H9 (cell line): ENCODE results near the gene SCARF1. TPM values are rescaled to one million over a fixed set of nuclear protein-coding genes. Genes with fewer than 3 reads are reported as not detected.

ENCODE experiments used
- DNase-seq: peaks from one replicate; pipeline ENCODE4 v3.0.0-alpha.2; 2017
- H2AFZ ChIP-seq: one replicate; pipeline ENCODE4 v1.6.1; 2013; ENCODE audit warnings: mild to moderate bottlenecking, low read length, control low read depth, moderate library complexity
- H2AK5ac ChIP-seq: 2 replicates; pipeline ENCODE4 v1.6.1; 2013; ENCODE audit warnings: low read length, control low read depth, mixed read lengths; ENCODE audit not compliant: insufficient read length
- H2BK120ac ChIP-seq: one replicate; pipeline ENCODE4 v1.6.1; 2013; ENCODE audit warnings: low read depth, mild to moderate bottlenecking, low read length, control low read depth, inconsistent platforms; ENCODE audit not compliant: poor library complexity, severe bottlenecking
- H2BK12ac ChIP-seq: 2 replicates; pipeline ENCODE4 v1.6.1; 2013; ENCODE audit warnings: low read length, control low read depth, mixed read lengths, low read depth; ENCODE audit not compliant: insufficient read length
- H2BK15ac ChIP-seq: 2 replicates; pipeline ENCODE4 v1.6.1; 2013; ENCODE audit warnings: low read depth, low read length, control low read depth
- H2BK20ac ChIP-seq: one replicate; pipeline ENCODE4 v1.6.1; 2013; ENCODE audit warnings: low read depth, mild to moderate bottlenecking, low read length, control low read depth, inconsistent platforms; ENCODE audit not compliant: poor library complexity, severe bottlenecking
- H2BK5ac ChIP-seq: 2 replicates; pipeline ENCODE4 v1.6.1; 2013; ENCODE audit warnings: low read length, control low read depth, mixed read lengths; ENCODE audit not compliant: insufficient read length
- H3K14ac ChIP-seq: 2 replicates; pipeline ENCODE4 v1.6.1; 2013; ENCODE audit warnings: low read length, control low read depth; ENCODE audit not compliant: insufficient read depth
- H3K18ac ChIP-seq: 2 replicates; pipeline ENCODE4 v1.6.1; 2013; ENCODE audit warnings: low read depth, mild to moderate bottlenecking, mixed read lengths, low read length, control low read depth; ENCODE audit not compliant: insufficient read length
- H3K23ac ChIP-seq: 2 replicates; pipeline ENCODE4 v1.6.1; 2013; ENCODE audit warnings: low read length, control low read depth, mixed read lengths, low read depth; ENCODE audit not compliant: insufficient read length
- H3K23me2 ChIP-seq: 2 replicates; pipeline ENCODE4 v1.6.1; 2013; ENCODE audit warnings: low read depth, mild to moderate bottlenecking, mixed read lengths, low read length, control low read depth; ENCODE audit not compliant: insufficient read length, poor library complexity, severe bottlenecking
- H3K27ac ChIP-seq: 2 replicates; pipeline ENCODE4 v1.5.1; 2013; ENCODE audit warnings: low read length, control low read depth, mixed read lengths, low read depth; ENCODE audit not compliant: insufficient read length
- H3K27me3 ChIP-seq: 2 replicates; pipeline ENCODE4 v1.6.1; 2013; ENCODE audit warnings: low read length, control low read depth, inconsistent platforms; ENCODE audit not compliant: insufficient read depth
- H3K4ac ChIP-seq: 2 replicates; pipeline ENCODE4 v1.6.1; 2013; ENCODE audit warnings: low read depth, mild to moderate bottlenecking, control low read depth, inconsistent platforms, low read length, moderate library complexity
- H3K4me1 ChIP-seq: 2 replicates; pipeline ENCODE4 v1.6.1; 2013; ENCODE audit warnings: low read length, control low read depth, inconsistent platforms; ENCODE audit not compliant: insufficient read depth
- H3K4me2 ChIP-seq: 2 replicates; pipeline ENCODE4 v1.6.1; 2013; ENCODE audit warnings: low read length, control low read depth, mixed read lengths; ENCODE audit not compliant: insufficient read length, insufficient read depth
- H3K56ac ChIP-seq: 2 replicates; pipeline ENCODE4 v1.6.1; 2013; ENCODE audit warnings: low read depth, mild to moderate bottlenecking, mixed read lengths, low read length, control low read depth; ENCODE audit not compliant: insufficient read length
- H3K79me1 ChIP-seq: 2 replicates; pipeline ENCODE4 v1.6.1; 2013; ENCODE audit warnings: low read depth, mild to moderate bottlenecking, moderate library complexity, low read length, control low read depth, inconsistent platforms; ENCODE audit not compliant: insufficient read depth, poor library complexity, severe bottlenecking
- H3K79me2 ChIP-seq: 2 replicates; pipeline ENCODE4 v1.6.1; 2013; ENCODE audit warnings: low read length, control low read depth, inconsistent platforms; ENCODE audit not compliant: insufficient read depth
- H3K9ac ChIP-seq: 2 replicates; pipeline ENCODE4 v1.6.1; 2013; ENCODE audit warnings: low read length, control low read depth, mixed read lengths; ENCODE audit not compliant: insufficient read length; ENCODE audit errors: extremely low read depth
- H3K9me3 ChIP-seq: one replicate; pipeline ENCODE4 v1.6.1; 2013; ENCODE audit warnings: low read depth, low read length, inconsistent platforms; ENCODE audit not compliant: control insufficient read depth
- H3T11ph ChIP-seq: one replicate; pipeline ENCODE4 v1.6.1; 2013; ENCODE audit warnings: mild to moderate bottlenecking, low read length, control low read depth, inconsistent platforms
- H4K20me1 ChIP-seq: one replicate; pipeline ENCODE4 v1.6.1; 2013; ENCODE audit not compliant: control insufficient read depth, insufficient read length, insufficient read depth
- H4K5ac ChIP-seq: 2 replicates; pipeline ENCODE4 v1.6.1; 2013; ENCODE audit warnings: low read depth, mild to moderate bottlenecking, mixed read lengths, low read length, control low read depth; ENCODE audit not compliant: insufficient read length
- H4K8ac ChIP-seq: replicated peaks from 2 replicates; pipeline ENCODE4 v1.6.1; 2013; ENCODE audit warnings: low read length, control low read depth, mixed read lengths, low read depth; ENCODE audit not compliant: insufficient read length
- H4K91ac ChIP-seq: 2 replicates; pipeline ENCODE4 v1.6.1; 2013; ENCODE audit warnings: low read depth, mild to moderate bottlenecking, moderate library complexity, mixed read lengths, low read length, control low read depth; ENCODE audit not compliant: insufficient read length
- H3K27ac Mint-ChIP-seq, 3 experiments: 2 replicates in 2 of 3; 3 replicates in 1 of 3; pipeline ENCODE4 v1.8.0; 2020 to 2021; ENCODE audit warnings: mixed read lengths in 3 of 3, mild to moderate bottlenecking in 1 of 3, moderate library complexity in 1 of 3
- H3K27me3 Mint-ChIP-seq: 2 replicates; pipeline ENCODE4 v1.8.0; 2021; ENCODE audit warnings: low read depth, mild to moderate bottlenecking, moderate library complexity, mixed read lengths
- H3K36me3 Mint-ChIP-seq, 3 experiments: 2 replicates in 2 of 3; 3 replicates in 1 of 3; pipeline ENCODE4 v1.8.0; 2020 to 2021; ENCODE audit warnings: low read depth in 3 of 3, mixed read lengths in 3 of 3; ENCODE audit not compliant: insufficient read depth in 1 of 3
- H3K4me1 Mint-ChIP-seq, 2 experiments: 2 replicates each; pipeline ENCODE4 v1.8.0; 2020; ENCODE audit warnings: mixed read lengths in 2 of 2
- H3K4me3 Mint-ChIP-seq, 2 experiments: 2 replicates in 1 of 2; 3 replicates in 1 of 2; pipeline ENCODE4 v1.8.0; 2020 to 2021; ENCODE audit warnings: mild to moderate bottlenecking in 2 of 2, mixed read lengths in 2 of 2, moderate library complexity in 1 of 2
- H3K9me3 Mint-ChIP-seq, 2 experiments: 2 replicates in 1 of 2; 3 replicates in 1 of 2; pipeline ENCODE4 v1.8.0; 2020; ENCODE audit warnings: mild to moderate bottlenecking in 2 of 2, mixed read lengths in 2 of 2, moderate library complexity in 1 of 2
- CTCF ChIP-seq: fragments of 200-600 bp; sonication (generic); conservative IDR thresholded peaks from 3 replicates; pipeline ENCODE4 v1.8.0; 2021; ENCODE audit warnings: antibody characterized with exemption, mild to moderate bottlenecking
- WGBS: extraction: QIAGEN DNeasy Blood & Tissue Kit; methylation state at CpG from one replicate; pipeline ENCODE4 v1.1.7; 2013; ENCODE audit warnings: missing lambda C conversion rate, low lambda C conversion rate, mixed read lengths; ENCODE audit not compliant: insufficient read length; ENCODE audit errors: extremely low coverage; 5-methylcytosine and 5-hydroxymethylcytosine counted together
- total RNA-seq: library from RNA; stranded (reverse); gene quantifications from 2 replicates; pipeline ENCODE4 v1.2.1, GENCODE V29; 2021

SCARF1 gene
- total RNA-seq, 1 experiment from 2014 or later, result 2.4 TPM

DNA sequence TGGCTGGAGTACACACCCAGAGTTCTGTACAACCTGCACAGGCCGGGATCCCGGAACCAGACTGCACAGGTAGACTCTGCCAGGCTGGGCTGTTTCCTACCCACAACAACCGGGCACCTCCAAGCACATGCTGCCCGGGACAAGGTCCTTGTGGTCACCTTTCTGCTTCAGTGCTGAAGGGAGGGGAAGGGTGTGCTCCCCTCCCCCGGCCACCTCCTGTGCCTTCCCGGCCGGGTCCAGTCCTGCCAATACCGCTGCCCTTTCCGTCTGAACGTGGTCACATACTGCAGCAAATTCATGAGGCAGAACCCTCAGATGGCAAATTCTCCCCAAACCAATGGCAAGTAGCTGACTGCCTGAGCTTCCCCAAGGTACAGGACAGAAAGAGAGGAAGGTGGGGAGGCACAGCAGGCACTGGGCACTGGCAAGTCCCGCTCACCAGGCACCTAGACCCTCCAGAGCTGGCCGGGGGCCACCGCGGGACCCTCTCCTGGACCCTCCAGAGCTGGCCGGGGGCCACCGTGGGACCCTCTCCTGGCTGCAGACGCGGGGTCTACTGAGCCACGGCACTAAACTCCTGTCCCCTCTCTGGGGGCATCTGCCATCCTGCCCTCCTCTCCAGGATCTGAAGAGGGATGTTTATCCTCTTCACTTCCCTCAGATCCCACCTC, 39.7 kb downstream of the SCARF1 start:
- Mint-ChIP-seq H3K36me3 (peaks cover 10 to 12% (median 11%) of the 10 kb centered on the region in 3 experiments), H3K4me1 (peaks cover 5 to 12% of the 10 kb centered on the region in 2 experiments), H3K4me3 (no peak overlapping the region), H3K9me3 (peaks cover 8 to 9% of the 10 kb centered on the region in 2 experiments), H3K27ac (no peak overlapping the region), H3K27me3 (no peaks in the 10 kb centered on the region)
- Histone ChIP-seq H3T11ph (no peak overlapping the region), H2BK5ac (no peak overlapping the region), H4K91ac (no peak overlapping the region), H3K79me1 (no peaks in the 10 kb centered on the region), H3K56ac (no peak overlapping the region), H2BK15ac (no peak overlapping the region), H3K79me2 (no peaks in the 10 kb centered on the region), H4K20me1 (no peaks in the 10 kb centered on the region), H3K27ac (no peak overlapping the region), H2AFZ (no peak overlapping the region), H3K23ac (no peak overlapping the region), H3K9ac (no peak overlapping the region), H3K18ac (no peak overlapping the region), H3K9me3 (no peaks in the 10 kb centered on the region), H3K4me2 (no peak overlapping the region), H2BK12ac (no peak overlapping the region), H2AK5ac (no peak overlapping the region), H2BK20ac (no peak overlapping the region), H2BK120ac (no peak overlapping the region), H3K23me2 (no peaks in the 10 kb centered on the region), H3K4me1 (peaks cover 5% of the 10 kb centered on the region; the same call in 1 of the 2 replicates), H3K27me3 (no peaks in the 10 kb centered on the region), H4K5ac (no peak overlapping the region), H3K4ac (no peak overlapping the region), H3K14ac (no peak overlapping the region; the same call in 1 of the 2 replicates), H4K8ac (no peak overlapping the region)
- TF ChIP-seq CTCF, result no peak
- no CpG with 5 or more reads among the region's 19 CpGs for WGBS
- DNase-seq, result no peak
